ENCODE results near the gene POLR3GL. TPM values are rescaled to one million over a fixed set of nuclear protein-coding genes. Genes with fewer than 3 reads are reported as not detected.
"Not testable (repeated sequence)": the region's sequence is repeated elsewhere in the genome, so short reads cannot be mapped to it uniquely, and the experiment has no call there.

POLR3GL gene
- total RNA-seq, 2 donors from 2014 or later = 22.8 to 23.8 TPM

GRCh38 chr1:146026650-146027049 is 62.2 kb downstream of the POLR3GL start:
- DNase-seq (ENCODE audit: low spot score); intact Hi-C loops (cut with DNase I): not testable (repeated sequence)

Other genes starting within 250 kb of the POLR3GL start
- gene CD160, start 245.2 kb upstream of the POLR3GL start, total RNA-seq = not detected
- 10 to 100 TPM; 28.5 to 69.0 TPM for gene RNF115, start 140.6 kb upstream of the POLR3GL start, total RNA-seq
- gene POLR3C, start 140.5 kb upstream of the POLR3GL start, total RNA-seq = 10 to 100 TPM; 22.1 to 25.3 TPM
- gene NUDT17, start 119.1 kb upstream of the POLR3GL start, total RNA-seq = 1 to 10 TPM; 1.8 to 2.5 TPM
- gene PIAS3, start 105.6 kb upstream of the POLR3GL start, total RNA-seq = 10 to 100 TPM; 28.6 to 34.7 TPM
- gene ANKRD35, start 78.8 kb upstream of the POLR3GL start, total RNA-seq = 1 to 10 TPM; 5.0 to 7.0 TPM
- 1 to 10 TPM; 5.7 to 9.0 TPM for gene ITGA10, start 54.6 kb upstream of the POLR3GL start, total RNA-seq
- 10 to 100 TPM; 19.8 to 24.4 TPM for gene PEX11B, start 46.0 kb upstream of the POLR3GL start, total RNA-seq
- gene RBM8A, start 37.2 kb upstream of the POLR3GL start, total RNA-seq = 10 to 100 TPM; 81.0 to 83.3 TPM
- gene LIX1L, start 6.7 kb upstream of the POLR3GL start, total RNA-seq = 10 to 100 TPM; 45.5 to 45.8 TPM
- gene ANKRD34A, start 115 bp upstream of the POLR3GL start, total RNA-seq = 1 to 10 TPM; 2.3 TPM
- 100 to 1,000 TPM; 393 to 441 TPM for gene TXNIP, start 31.9 kb downstream of the POLR3GL start, total RNA-seq
- gene HJV, start 57.0 kb downstream of the POLR3GL start, total RNA-seq = not detected
- gene NBPF10, start 180.1 kb downstream of the POLR3GL start, total RNA-seq = 1 to 10 TPM; 2.4 to 3.4 TPM

Data from posterior vena cava (tissue), 2 donors.